GM18505 (cell line): Measurements from ENCODE around the gene ARL3.

Experiments used
- ATAC-seq: cut with Tn5 transposase; IDR thresholded peaks from one replicate; pipeline ENCODE4 v1.9.1; 2021; ENCODE audit not compliant: unreplicated experiment
- POLR2A ChIP-seq: IDR thresholded peaks from 4 replicates; pipeline ENCODE4 v1.6.1; 2011; ENCODE audit warnings: borderline replicate concordance; ENCODE audit not compliant: insufficient read depth, insufficient read length; ENCODE audit errors: extremely low read depth

Gene ARL3

GRCh38 chr10:102678842-102679289 is 35.3 kb downstream of the ARL3 start:
- no peak for TF ChIP-seq POLR2A
- ATAC-seq, result no peak

GRCh38 chr10:102678068-102678400 is 36.2 kb downstream of the ARL3 start:
- no peak for ATAC-seq
- TF ChIP-seq POLR2A, result no peak

DNA sequence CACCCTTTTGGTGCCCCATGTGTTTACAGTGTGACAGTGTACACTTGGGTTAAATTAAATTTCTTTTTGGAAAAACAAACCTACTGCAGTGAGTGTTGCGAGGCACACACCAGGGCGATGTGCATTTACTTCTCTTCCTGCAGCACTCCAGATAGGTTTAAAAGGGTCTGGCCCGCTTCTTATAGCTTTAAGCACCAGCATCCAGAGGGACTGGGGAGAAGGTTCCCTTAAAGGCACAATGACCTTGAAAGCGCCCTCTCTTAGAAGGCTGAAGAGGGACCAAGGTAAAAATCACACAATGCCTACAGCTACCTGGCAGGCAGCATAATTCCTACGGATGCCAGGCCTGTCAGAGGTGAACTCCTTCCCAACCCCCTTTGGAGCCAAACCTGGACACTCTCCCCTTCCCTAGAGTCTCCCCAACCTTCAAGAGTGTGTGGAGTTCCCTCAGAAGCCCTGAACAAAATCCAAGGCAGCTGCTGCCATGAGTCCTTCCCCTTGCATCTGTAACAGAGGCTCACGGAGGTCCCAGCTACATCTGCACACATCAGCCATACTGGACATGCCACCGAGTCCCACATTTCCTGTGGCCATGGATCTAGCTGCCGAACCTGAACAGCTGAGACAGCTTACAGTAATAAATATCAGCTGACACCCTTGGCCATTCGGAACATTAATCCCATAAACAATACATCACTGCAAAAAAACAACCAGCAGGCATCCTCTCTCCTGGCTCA is 36.7 kb downstream of the ARL3 start:
- TF ChIP-seq POLR2A, result no peak
- no peak for ATAC-seq

- TF ChIP-seq POLR2A, result no peak
- ATAC-seq, result no peak
These were observed 37.5 kb downstream of the ARL3 start for GRCh38 chr10:102676534-102677315.

DNA sequence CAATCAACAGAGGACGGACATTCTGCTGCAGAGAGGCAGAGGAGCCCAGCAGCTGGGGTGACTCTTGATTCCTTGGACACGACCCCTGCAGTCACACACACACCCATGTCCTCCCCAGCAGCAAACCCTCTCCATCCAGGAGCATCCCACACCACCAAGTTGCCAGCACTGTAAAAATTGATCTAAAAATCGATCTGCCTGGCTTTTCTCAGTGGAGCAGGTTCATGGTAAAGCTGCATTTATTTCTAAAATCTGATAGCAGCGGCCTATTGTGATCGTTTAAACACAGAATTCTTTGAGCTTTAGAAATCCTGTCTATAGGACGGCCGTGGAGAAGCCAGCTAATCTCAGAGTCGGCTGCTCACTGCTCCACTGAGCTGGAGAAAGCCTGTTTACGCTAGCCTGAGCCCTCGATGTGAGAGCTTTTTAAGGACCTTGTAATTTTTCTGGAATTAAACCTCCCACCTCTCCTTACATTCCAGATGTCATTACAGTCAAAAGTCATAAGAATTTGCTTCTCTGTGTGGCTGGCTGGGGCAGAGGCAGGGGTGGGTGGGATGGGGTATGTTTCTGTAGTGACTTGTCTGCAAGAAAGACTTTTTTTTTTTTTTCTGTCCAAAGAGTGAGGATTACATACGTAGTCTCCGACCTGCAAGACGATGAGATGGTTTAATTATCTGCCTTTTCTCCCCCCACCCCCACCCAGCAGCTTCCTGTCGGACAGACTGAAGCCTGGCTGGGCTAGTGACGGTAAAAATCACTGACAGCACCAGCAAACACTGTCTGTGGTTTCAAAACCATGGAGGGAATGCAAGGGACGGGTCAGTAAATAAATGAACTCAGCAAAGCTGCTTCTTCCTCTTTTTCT is 38.3 kb downstream of the ARL3 start:
- TF ChIP-seq POLR2A, result no peak
- ATAC-seq, result no peak

- ATAC-seq, result no peak
- TF ChIP-seq POLR2A, result no peak
These were observed 39.1 kb downstream of the ARL3 start for GRCh38 chr10:102675011-102675665.

DNA sequence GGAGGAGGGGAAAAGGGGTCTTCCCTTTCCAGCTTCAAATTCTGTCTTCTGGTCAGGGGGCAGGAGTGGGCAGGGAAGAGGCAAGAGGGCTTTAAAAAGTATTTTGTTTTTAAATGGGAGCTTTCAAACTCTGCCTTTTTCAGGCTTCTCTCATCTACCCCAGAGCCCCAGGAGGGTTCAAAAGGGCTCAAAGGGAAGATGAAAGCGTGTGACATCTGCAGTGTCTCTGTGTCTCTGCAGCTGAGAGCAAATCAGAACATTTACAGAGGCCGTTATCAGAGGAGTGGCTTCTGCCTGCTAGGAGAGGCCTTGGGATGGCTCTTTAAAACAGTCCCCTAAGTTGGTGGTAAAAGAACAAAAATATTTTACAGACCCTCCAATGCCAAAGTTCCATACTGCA is 39.6 kb downstream of the ARL3 start:
- ATAC-seq, result no peak
- TF ChIP-seq POLR2A, result no peak

DNA sequence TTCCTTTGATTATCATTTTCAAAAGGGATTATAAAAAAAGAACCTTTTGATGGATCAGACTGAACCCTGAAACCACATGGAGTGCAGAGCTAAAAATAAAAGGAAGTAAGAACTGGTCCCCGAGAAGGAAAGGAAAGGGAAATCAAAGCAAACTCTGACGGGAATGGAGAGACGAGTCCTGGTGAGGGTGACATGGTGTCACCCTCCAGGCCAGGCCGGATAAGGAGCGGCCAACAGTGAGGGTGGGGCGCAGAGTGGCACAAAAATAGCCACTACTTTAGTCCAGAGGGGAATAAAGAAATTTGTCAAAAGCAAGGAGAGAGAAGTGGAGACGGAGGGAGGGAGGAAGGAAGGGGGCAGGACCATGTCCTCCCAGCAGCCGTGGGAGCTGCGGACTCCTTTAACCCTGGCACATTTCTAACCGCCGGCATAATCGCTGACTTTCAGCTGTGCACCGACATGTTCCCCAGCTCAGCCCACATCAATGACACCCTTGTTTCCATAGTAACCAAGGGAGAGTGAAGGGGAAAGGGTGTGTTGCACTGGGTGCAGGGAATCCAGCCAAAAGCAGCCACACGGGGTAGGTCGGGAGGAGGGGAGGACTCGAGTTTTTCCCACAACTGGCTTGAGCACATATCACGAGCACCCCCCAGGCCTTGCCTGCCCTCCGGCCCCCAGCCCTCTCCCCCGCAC is 40.2 kb downstream of the ARL3 start:
- no peak for TF ChIP-seq POLR2A
- no peak for ATAC-seq

DNA sequence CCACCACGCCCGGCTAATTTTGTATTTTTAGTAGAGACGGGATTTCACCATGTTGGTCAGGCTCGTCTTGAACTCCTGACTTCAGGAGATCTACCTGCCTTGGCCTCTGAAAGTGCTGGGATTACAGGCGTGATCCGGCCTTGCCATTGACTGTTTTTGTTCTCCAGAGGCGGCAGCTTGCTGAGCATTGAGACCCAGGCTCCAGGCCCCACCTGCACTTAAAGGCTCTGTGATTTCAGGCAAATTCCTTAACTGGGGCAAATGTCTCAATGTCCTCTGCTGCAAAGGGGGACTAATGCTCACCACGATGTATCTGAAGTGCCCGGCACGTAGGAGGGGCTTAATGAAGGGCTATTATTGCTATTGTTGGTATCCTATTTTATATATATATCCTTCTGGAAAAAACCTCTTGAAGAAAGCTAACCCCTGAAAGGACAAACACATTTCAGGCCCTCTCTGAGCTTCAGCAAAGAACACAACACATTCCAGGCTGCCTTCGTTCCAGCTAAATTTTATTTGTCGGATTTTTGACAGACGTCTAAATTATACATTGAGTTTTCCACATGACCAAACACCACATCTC is 40.9 kb downstream of the ARL3 start:
- ATAC-seq, result no peak
- no peak for TF ChIP-seq POLR2A

DNA sequence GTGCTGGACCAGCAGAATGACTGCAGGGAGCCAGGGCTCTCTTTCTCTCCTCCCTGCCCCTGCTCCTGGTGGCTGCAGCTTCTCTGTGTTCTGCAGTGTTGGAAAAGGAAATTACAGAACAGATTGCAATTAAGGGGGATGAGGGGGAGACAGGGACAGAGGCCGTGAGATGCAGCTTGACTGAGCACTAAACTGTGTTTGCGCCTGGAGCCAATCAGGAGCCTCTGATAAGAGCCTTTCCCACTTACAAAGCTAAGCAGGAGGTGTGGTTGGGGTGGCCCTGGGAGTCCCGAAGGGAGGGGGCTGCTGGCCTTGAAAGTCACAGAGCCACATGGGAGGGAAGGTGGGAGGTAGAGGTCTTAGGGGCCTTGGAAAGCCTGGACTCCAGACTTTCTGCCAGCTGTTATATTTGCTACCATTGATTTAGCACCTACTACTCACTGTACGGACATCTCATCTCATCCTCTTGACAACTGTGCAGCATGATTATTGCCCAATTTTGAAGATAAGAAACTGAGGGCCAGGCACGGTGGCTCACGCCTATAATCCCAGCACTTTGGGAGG is 43.2 kb downstream of the ARL3 start:
- no peak for TF ChIP-seq POLR2A
- no peak for ATAC-seq

GRCh38 chr10:102670065-102670670 is 44.0 kb downstream of the ARL3 start:
- no peak for ATAC-seq
- TF ChIP-seq POLR2A, result no peak

DNA sequence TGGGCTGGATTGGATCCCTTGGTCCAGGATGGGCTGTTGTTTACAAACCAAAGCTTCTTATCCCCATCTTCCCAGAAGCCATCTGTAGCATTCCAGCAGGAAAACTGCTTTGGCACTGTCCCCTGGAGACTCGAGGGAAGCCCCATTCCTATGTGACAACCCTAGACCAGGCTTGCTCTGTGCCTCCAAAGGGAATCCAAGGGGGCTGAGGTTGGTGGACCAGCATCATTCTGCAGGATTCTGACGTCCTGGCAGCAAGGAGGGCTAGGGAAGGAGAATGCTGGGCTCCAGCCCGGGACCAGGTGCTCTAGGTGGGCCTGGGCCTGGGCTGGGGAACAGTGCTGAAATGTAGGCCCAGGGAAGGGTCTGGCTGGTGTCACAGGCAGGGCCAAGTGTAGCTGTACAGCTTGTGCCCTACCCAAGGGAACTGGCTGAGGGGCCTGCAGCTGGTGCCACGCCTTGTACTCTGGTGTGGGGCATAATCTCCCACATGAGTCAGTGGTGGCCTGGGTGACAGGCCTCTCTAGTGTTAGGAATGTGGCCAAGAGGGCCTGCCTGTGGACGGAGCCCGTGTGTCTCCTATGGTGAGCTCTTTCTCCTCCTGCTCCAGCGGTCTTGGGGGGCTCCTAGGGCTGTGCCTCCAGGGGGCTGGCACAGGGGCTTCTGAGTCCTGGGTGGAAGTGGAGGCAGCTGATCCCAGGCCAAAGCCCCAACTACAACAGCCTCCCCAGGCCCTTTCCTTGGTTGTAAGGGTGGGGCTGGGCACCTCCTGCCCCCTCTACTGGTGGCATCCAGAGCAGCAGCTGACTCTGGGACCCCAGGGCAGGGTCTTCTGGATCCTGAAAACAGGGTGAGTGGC is 44.8 kb downstream of the ARL3 start:
- no peak for ATAC-seq
- no peak for TF ChIP-seq POLR2A
